ENCODE measurements around the gene ARL8B.
"Not testable (repeated sequence)": the region's sequence is repeated elsewhere in the genome, so short reads cannot be mapped to it uniquely, and the experiment has no call there.

DNA sequence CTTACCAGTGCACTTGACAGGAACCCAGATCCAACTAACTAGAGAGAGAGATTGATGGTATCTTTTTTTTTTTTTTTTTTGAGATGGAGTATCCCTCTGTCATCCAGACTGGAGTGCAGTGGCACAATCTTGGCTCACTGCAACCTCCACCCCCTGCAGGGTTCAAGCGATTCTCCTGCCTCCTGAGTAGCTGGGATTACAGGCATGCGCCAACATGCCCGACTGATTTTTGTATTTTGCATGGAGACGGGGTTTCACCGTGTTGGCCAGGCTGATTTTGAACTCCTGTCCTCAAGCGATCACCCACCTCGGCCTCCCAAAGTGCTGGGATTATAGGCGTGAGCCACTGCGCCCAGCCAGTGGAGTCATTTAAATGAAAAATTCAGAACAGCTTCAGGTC is 15.7 kb upstream of the ARL8B start:
- not testable (repeated sequence) for TF ChIP-seq EZH2 (IDR thresholded peaks at IDR 0.05; ENCODE audit: low read length, unreplicated experiment)
- TF ChIP-seq, protein P1, sequence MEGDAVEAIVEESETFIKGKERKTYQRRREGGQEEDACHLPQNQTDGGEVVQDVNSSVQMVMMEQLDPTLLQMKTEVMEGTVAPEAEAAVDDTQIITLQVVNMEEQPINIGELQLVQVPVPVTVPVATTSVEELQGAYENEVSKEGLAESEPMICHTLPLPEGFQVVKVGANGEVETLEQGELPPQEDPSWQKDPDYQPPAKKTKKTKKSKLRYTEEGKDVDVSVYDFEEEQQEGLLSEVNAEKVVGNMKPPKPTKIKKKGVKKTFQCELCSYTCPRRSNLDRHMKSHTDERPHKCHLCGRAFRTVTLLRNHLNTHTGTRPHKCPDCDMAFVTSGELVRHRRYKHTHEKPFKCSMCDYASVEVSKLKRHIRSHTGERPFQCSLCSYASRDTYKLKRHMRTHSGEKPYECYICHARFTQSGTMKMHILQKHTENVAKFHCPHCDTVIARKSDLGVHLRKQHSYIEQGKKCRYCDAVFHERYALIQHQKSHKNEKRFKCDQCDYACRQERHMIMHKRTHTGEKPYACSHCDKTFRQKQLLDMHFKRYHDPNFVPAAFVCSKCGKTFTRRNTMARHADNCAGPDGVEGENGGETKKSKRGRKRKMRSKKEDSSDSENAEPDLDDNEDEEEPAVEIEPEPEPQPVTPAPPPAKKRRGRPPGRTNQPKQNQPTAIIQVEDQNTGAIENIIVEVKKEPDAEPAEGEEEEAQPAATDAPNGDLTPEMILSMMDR (conservative IDR thresholded peaks at IDR 0.05; ENCODE audit: low read depth, low read length), result not testable (repeated sequence)

All from PC-3 (cell line).